Smooth muscle cell of the pulmonary artery (primary cell): ENCODE measurements around the gene MYH1. TPM values are rescaled to one million over a fixed set of nuclear protein-coding genes. Genes with fewer than 3 reads are reported as not detected.

Source experiments
- total RNA-seq: library from RNA; depleted of rRNA; stranded (reverse); fragments of >200 nt; gene quantifications from 2 replicates; pipeline ENCODE4 v1.2.3, GENCODE V29; 2014

The MYH1 gene
- not detected in 2 replicates for total RNA-seq

GRCh38 chr17:10518271-10519037 lies at the start of gene MYH1:
Gene MYH1, minus strand, starts transcription at chr17:10518542. Its CDS starts 1,900 bp downstream, at chr17:10516642.

GRCh38 chr17:10549096-10549842 lies 30.9 kb upstream of the MYH1 start, which contains the start of gene MYH2:
Gene MYH2, minus strand, starts transcription at chr17:10549658. Its CDS starts 1,738 bp downstream, at chr17:10547920.

GRCh38 chr17:10469459-10469858 lies 48.9 kb downstream of the MYH1 start, which contains the start of gene MYH4:
Gene MYH4, minus strand, starts transcription at chr17:10469559. Its CDS starts 2,814 bp downstream, at chr17:10466745.

Other genes starting within 250 kb of the MYH1 start
- gene MYH13, start 145.5 kb downstream of the MYH1 start, total RNA-seq, result not detected in 2 replicates
- gene MYH8, start 96.6 kb downstream of the MYH1 start, total RNA-seq, result not detected in 2 replicates
- gene MYH4, start 49.0 kb downstream of the MYH1 start, total RNA-seq, result not detected in 2 replicates
- gene MYH2, start 31.1 kb upstream of the MYH1 start, total RNA-seq, result not detected in 2 replicates
- 0.91 and 1.3 TPM in 2 replicates for gene MYH3, start 138.8 kb upstream of the MYH1 start, total RNA-seq
- gene SCO1, start 179.0 kb upstream of the MYH1 start, total RNA-seq, result 28.6 and 41.5 TPM in 2 replicates
- 9.7 and 10.3 TPM in 2 replicates for gene ADPRM, start 179.1 kb upstream of the MYH1 start, total RNA-seq
- gene TMEM220, start 211.5 kb upstream of the MYH1 start, total RNA-seq, result 0.91 and 1.2 TPM in 2 replicates